GM12878 (cell line): ENCODE results near the gene ATP10D. TPM values are rescaled to one million over a fixed set of nuclear protein-coding genes. Genes with fewer than 3 reads are reported as not detected.

Experiments
- ATAC-seq: fragments of 200-7000 bp; cut with Tn5 transposase; 3 replicates; pipeline ENCODE4 v1.9.1; 2020; ENCODE audit warnings: mild to moderate bottlenecking, moderate library complexity
- BruUV-seq: library from RNA; stranded (reverse); fragments of 400-500 nt; replicated peaks from 2 replicates; lab custom pipeline; 2021; lab: Mats Ljungman, UMichigan
- CTCF ChIA-PET: fragments of 300-600 bp; sonication (Branson Sonifier 250); formaldehyde crosslinking; extraction: SDS; loops from one replicate; lab custom pipeline; 2021; ENCODE audit warnings: inconsistent platforms; lab: Yijun Ruan, JAX
- POLR2A ChIA-PET: fragments of 350-600 bp; formaldehyde crosslinking; extraction: SDS; loops from one replicate; lab custom pipeline; 2021; ENCODE audit warnings: inconsistent platforms; lab: Charles Lee
- RAD21 ChIA-PET: fragments of 300-600 bp; sonication (Branson Sonifier 250); formaldehyde crosslinking; loops from one replicate; lab custom pipeline; 2023; ENCODE audit warnings: antibody characterized with exemption; ENCODE audit not compliant: unreplicated experiment; lab: Charles Lee
- SMC1A ChIA-PET: fragments of 300-600 bp; sonication (Branson Sonifier 250); formaldehyde crosslinking; loops from one replicate; lab custom pipeline; 2023; ENCODE audit not compliant: unreplicated experiment, uncharacterized antibody; lab: Charles Lee
- DNase-seq: peaks from one replicate; pipeline ENCODE4 v3.0.0-alpha.2; 2011; ENCODE audit warnings: low read depth, low spot score
- FAIRE-seq: peaks from 3 replicates; lab custom pipeline; 2011; peaks lifted over from hg19 to GRCh38; lab: Jason Lieb, UNC
- H2AFZ ChIP-seq: 2 replicates; pipeline ENCODE4 v1.6.0; 2011; ENCODE audit warnings: low read depth, low read length, control low read depth; ENCODE audit not compliant: control insufficient read depth
- H3K27ac ChIP-seq: 2 replicates; pipeline ENCODE4 v1.5.1; 2011; ENCODE audit warnings: control low read depth; ENCODE audit not compliant: control insufficient read depth, insufficient read depth
- H3K27me3 ChIP-seq, 2 experiments: replicated peaks in 1 of 2; 2 replicates each; pipeline versions ENCODE4 v1.6.0 to v1.6.1; 2011; ENCODE audit warnings: low read length in 1 of 2; ENCODE audit not compliant: control insufficient read depth in 2 of 2, insufficient read depth in 2 of 2
- H3K36me3 ChIP-seq, 2 experiments: 2 replicates each; pipeline ENCODE4 v1.5.1; 2011; ENCODE audit warnings: low read length in 1 of 2; ENCODE audit not compliant: control insufficient read depth in 2 of 2, insufficient read depth in 2 of 2
- H3K4me1 ChIP-seq: 2 replicates; pipeline ENCODE4 v1.6.1; 2011; ENCODE audit warnings: mild to moderate bottlenecking, low read length, moderate library complexity, mixed read lengths; ENCODE audit not compliant: control insufficient read depth, insufficient read depth
- H3K4me2 ChIP-seq: 2 replicates; pipeline ENCODE4 v1.6.0; 2011; ENCODE audit warnings: control low read depth; ENCODE audit not compliant: control insufficient read depth, insufficient read depth
- H3K4me3 ChIP-seq: fragments of 200-600 bp; sonication (generic); 2 replicates; pipeline ENCODE4 v1.5.1; 2016
- H3K79me2 ChIP-seq: 2 replicates; pipeline ENCODE4 v1.6.0; 2011; ENCODE audit warnings: low read length; ENCODE audit not compliant: control insufficient read depth, insufficient read depth
- H3K9ac ChIP-seq: 2 replicates; pipeline ENCODE4 v1.8.0; 2011; ENCODE audit warnings: low read length, control low read depth, mixed read lengths; ENCODE audit not compliant: control insufficient read depth, insufficient read depth
- H3K9me3 ChIP-seq: replicated peaks from 3 replicates; pipeline ENCODE4 v1.5.1; 2011; ENCODE audit warnings: mild to moderate bottlenecking, low read length; ENCODE audit not compliant: control insufficient read depth, insufficient read depth
- H4K20me1 ChIP-seq: 2 replicates; pipeline ENCODE4 v1.6.0; 2011; ENCODE audit not compliant: control insufficient read depth, insufficient read depth
- ATF7 ChIP-seq: fragments of 450-650 bp; IDR thresholded peaks from 2 replicates; pipeline ENCODE4 v1.6.1; 2016; ENCODE audit warnings: low read depth, mild to moderate bottlenecking
- CEBPB ChIP-seq, 2 experiments: fragments of 150-350 bp in 1 of 2; IDR thresholded peaks; 2 replicates each; pipeline ENCODE4 v1.6.1; 2012 to 2014; ENCODE audit warnings: low read depth in 2 of 2, low read length in 2 of 2, borderline replicate concordance in 1 of 2, inconsistent platforms in 1 of 2
- CHD1 ChIP-seq: IDR thresholded peaks from 2 replicates; pipeline ENCODE4 v1.6.1; 2012; ENCODE audit warnings: low read depth, low read length, improper control_type of control experiment
- FOXM1 ChIP-seq: IDR thresholded peaks from 2 replicates; pipeline ENCODE4 v1.6.1; 2012; ENCODE audit warnings: low read depth, mild to moderate bottlenecking, inconsistent platforms, low read length, moderate library complexity
- PAX5 ChIP-seq: IDR thresholded peaks from 2 replicates; pipeline ENCODE4 v1.6.1; 2011; ENCODE audit warnings: low read depth, low read length, borderline replicate concordance
- RAD51 ChIP-seq: fragments of 450-650 bp; IDR thresholded peaks from 2 replicates; pipeline ENCODE4 v1.6.1; 2016; ENCODE audit warnings: moderate library complexity, mild to moderate bottlenecking, inconsistent platforms
- RB1 ChIP-seq: fragments of 450-650 bp; formaldehyde crosslinking; IDR thresholded peaks from 2 replicates; pipeline ENCODE4 v1.6.1; 2017; ENCODE audit warnings: mild to moderate bottlenecking, borderline replicate concordance
- RUNX3 ChIP-seq: IDR thresholded peaks from 2 replicates; pipeline ENCODE4 v1.6.1; 2012; ENCODE audit warnings: low read length, inconsistent platforms
- SMAD5 ChIP-seq: IDR thresholded peaks from 2 replicates; pipeline ENCODE4 v1.6.1; 2016; ENCODE audit warnings: antibody characterized with exemption, low read depth
- SMARCA5 ChIP-seq: fragments of 450-650 bp; IDR thresholded peaks from 2 replicates; pipeline ENCODE4 v1.6.1; 2017; ENCODE audit warnings: mild to moderate bottlenecking
- SREBF1 ChIP-seq: IDR thresholded peaks from 2 replicates; pipeline ENCODE4 v1.6.1; 2012; ENCODE audit warnings: mild to moderate bottlenecking, low read length
- TAF1 ChIP-seq: IDR thresholded peaks from 2 replicates; pipeline ENCODE4 v1.6.1; 2011; ENCODE audit warnings: mild to moderate bottlenecking, low read depth, low read length, borderline replicate concordance
- ZNF217 ChIP-seq: fragments of 450-650 bp; IDR thresholded peaks from 2 replicates; pipeline ENCODE4 v1.6.1; 2017; ENCODE audit warnings: antibody characterized with exemption, mild to moderate bottlenecking
- ZNF384 ChIP-seq: IDR thresholded peaks from 2 replicates; pipeline ENCODE4 v1.6.1; 2012; ENCODE audit warnings: low read depth, mild to moderate bottlenecking, low read length, improper control_type of control experiment, borderline replicate concordance
- WGBS: methylation state at CpG from one replicate; pipeline ENCODE4 v1.1.6; 2016; ENCODE audit warnings: low lambda C conversion rate; ENCODE audit not compliant: insufficient replicate concordance, insufficient coverage; ENCODE audit errors: missing lambda C conversion rate; 5-methylcytosine and 5-hydroxymethylcytosine counted together
- in situ Hi-C: fragments of 300-500 bp; cut with MboI; formaldehyde crosslinking; loops from 9 replicates; pipeline ENCODE4 v1.14.3; 2018; ENCODE audit warnings: mixed read lengths
- intact Hi-C: fragments of 100-400 bp; cut with micrococcal nuclease; formaldehyde crosslinking; loops from one replicate; pipeline ENCODE4 v1.14.2; 2022; ENCODE audit not compliant: unreplicated experiment
- polyA plus RNA-seq, 11 experiments: library from polyadenylated mRNA; depleted of rRNA in 4 of 11; unstranded in 6 of 11; stranded (reverse) in 5 of 11; fragments of >200 nt; fragmentation: Nextera tagmentation in 4 of 11; fragmentation: Illumina TruSeq in 1 of 11; extraction: Ambion mirVana in 4 of 11; extraction: Trizol in 1 of 11; gene quantifications; 1 replicate in 1 of 11; 2 replicates in 10 of 11; pipeline versions ENCODE4 v1.2.1 to v1.2.3, GENCODE V29; 2011 to 2016; ENCODE audit warnings: inconsistent platforms in 2 of 11, missing spikeins in 2 of 11, low read depth in 1 of 11
- total RNA-seq, 4 experiments: library from RNA; depleted of rRNA in 3 of 4; stranded (reverse); fragments of >200 nt in 3 of 4; fragmentation: Illumina TruSeq in 1 of 4; extraction: Trizol in 1 of 4; gene quantifications; 2 replicates each; pipeline versions ENCODE4 v1.2.1 to v1.2.3, GENCODE V29; 2013 to 2021
- TF ChIP-seq, protein P1 (sequence below): IDR thresholded peaks from 2 replicates; pipeline ENCODE4 v1.6.1; 2012; ENCODE audit warnings: low read depth, low read length, improper control_type of control experiment
- TF ChIP-seq, protein P2 (sequence below): IDR thresholded peaks from 2 replicates; pipeline ENCODE4 v1.6.1; 2011; ENCODE audit warnings: borderline replicate concordance, low read depth, mild to moderate bottlenecking, moderate library complexity, mixed read lengths, low read length; ENCODE audit not compliant: insufficient read depth; ENCODE audit errors: extremely low read length
- TF ChIP-seq, protein P3 (sequence below): fragments of 450-650 bp; IDR thresholded peaks from 2 replicates; pipeline ENCODE4 v1.6.1; 2016; ENCODE audit warnings: mild to moderate bottlenecking, moderate library complexity, borderline replicate concordance
- TF ChIP-seq, protein P4 (sequence below): IDR thresholded peaks from 2 replicates; pipeline ENCODE4 v1.6.1; 2012; ENCODE audit warnings: low read depth, low read length, improper control_type of control experiment

ATP10D gene
- total and polyA plus RNA-seq, 10 of the 15 experiments (the other 5 are each of a cell fraction or from before 2014, with no cell fraction given): 10.2 to 50.3 (median 19.1) TPM

DNA sequence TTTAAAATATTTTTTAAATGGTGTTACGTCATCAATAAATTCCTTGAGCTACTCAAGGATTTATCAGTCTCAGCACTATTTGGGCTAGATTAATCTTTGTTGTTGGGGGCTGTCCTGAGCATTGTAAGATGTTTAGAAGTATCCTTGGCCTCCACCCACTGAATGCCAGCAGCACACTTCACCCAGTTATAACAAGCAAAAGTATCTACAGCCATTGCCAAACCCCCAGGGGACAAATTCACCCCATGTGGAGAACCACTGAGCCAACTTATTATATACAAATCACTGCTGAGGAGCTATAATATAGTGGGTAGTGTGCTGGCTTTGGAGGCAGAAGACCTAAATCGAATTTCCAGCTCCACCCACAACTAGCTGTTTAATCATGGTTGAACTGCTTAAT, 58.3 kb downstream of the ATP10D start:
- Histone ChIP-seq H3K27ac (no peak overlapping the region), H3K4me1 (no peaks in the 10 kb centered on the region), H3K4me3 (no peak overlapping the region), H3K79me2 (no peaks in the 10 kb centered on the region), H3K27me3 (no peaks in the 10 kb centered on the region), H3K4me2 (no peak overlapping the region), H3K9me3 (no peaks in the 10 kb centered on the region), H3K9ac (no peak overlapping the region), H3K36me3 (peaks cover 2 to 7% of the 10 kb centered on the region in 2 experiments), H4K20me1 (no peaks in the 10 kb centered on the region), H2AFZ (no peak overlapping the region)
- POLR2A ChIA-PET: interaction anchor here (0.5 to 2.0 kb wide), 2 partner anchors 12 to 54 kb away, joined by 4 to 5 read pairs; no protein-coding TSS in a partner anchor
- SMC1A ChIA-PET: interaction anchor here (0.6 to 3.0 kb wide), 3 partner anchors 21 to 74 kb away, joined by 3 to 10 read pairs (median 3); no protein-coding TSS in a partner anchor
- 0% methylated on average over 2 of the region's 2 CpGs for WGBS
- RAD21 ChIA-PET: no interaction called here
- ATAC-seq: no peak
- in situ Hi-C loops (no loop called here), intact Hi-C loops (no loop called here)
- CTCF ChIA-PET: interaction anchor here (1.1 kb wide), 2 partner anchors 20 to 60 kb away, joined by 3 to 4 read pairs; no protein-coding TSS in a partner anchor
- TF ChIP-seq FOXM1 (no peak), ZNF384 (no peak), CHD1 (no peak), RUNX3 (no peak), RB1 (no peak), CEBPB (IDR thresholded peaks at IDR 0.05; ENCODE audit: borderline replicate concordance in 1 of 2, low read depth in 2 of 2, low read length in 2 of 2) (no peak), ZNF217 (no peak), SREBF1 (no peak), TAF1 (no peak), SMAD5 (no peak), RAD51 (no peak), SMARCA5 (no peak), ATF7 (no peak), PAX5 (no peak)
- TF ChIP-seq, protein P1, sequence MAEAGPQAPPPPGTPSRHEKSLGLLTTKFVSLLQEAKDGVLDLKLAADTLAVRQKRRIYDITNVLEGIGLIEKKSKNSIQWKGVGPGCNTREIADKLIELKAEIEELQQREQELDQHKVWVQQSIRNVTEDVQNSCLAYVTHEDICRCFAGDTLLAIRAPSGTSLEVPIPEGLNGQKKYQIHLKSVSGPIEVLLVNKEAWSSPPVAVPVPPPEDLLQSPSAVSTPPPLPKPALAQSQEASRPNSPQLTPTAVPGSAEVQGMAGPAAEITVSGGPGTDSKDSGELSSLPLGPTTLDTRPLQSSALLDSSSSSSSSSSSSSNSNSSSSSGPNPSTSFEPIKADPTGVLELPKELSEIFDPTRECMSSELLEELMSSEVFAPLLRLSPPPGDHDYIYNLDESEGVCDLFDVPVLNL: no peak
- TF ChIP-seq, protein P2, sequence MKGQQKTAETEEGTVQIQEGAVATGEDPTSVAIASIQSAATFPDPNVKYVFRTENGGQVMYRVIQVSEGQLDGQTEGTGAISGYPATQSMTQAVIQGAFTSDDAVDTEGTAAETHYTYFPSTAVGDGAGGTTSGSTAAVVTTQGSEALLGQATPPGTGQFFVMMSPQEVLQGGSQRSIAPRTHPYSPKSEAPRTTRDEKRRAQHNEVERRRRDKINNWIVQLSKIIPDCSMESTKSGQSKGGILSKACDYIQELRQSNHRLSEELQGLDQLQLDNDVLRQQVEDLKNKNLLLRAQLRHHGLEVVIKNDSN: no peak
- TF ChIP-seq, protein P3, sequence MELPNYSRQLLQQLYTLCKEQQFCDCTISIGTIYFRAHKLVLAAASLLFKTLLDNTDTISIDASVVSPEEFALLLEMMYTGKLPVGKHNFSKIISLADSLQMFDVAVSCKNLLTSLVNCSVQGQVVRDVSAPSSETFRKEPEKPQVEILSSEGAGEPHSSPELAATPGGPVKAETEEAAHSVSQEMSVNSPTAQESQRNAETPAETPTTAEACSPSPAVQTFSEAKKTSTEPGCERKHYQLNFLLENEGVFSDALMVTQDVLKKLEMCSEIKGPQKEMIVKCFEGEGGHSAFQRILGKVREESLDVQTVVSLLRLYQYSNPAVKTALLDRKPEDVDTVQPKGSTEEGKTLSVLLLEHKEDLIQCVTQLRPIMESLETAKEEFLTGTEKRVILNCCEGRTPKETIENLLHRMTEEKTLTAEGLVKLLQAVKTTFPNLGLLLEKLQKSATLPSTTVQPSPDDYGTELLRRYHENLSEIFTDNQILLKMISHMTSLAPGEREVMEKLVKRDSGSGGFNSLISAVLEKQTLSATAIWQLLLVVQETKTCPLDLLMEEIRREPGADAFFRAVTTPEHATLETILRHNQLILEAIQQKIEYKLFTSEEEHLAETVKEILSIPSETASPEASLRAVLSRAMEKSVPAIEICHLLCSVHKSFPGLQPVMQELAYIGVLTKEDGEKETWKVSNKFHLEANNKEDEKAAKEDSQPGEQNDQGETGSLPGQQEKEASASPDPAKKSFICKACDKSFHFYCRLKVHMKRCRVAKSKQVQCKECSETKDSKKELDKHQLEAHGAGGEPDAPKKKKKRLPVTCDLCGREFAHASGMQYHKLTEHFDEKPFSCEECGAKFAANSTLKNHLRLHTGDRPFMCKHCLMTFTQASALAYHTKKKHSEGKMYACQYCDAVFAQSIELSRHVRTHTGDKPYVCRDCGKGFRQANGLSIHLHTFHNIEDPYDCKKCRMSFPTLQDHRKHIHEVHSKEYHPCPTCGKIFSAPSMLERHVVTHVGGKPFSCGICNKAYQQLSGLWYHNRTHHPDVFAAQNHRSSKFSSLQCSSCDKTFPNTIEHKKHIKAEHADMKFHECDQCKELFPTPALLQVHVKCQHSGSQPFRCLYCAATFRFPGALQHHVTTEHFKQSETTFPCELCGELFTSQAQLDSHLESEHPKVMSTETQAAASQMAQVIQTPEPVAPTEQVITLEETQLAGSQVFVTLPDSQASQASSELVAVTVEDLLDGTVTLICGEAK: no peak
- TF ChIP-seq, protein P4, sequence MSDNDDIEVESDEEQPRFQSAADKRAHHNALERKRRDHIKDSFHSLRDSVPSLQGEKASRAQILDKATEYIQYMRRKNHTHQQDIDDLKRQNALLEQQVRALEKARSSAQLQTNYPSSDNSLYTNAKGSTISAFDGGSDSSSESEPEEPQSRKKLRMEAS: no peak
- no peak for FAIRE-seq
- no peak for DNase-seq
- no TSS peak for BruUV-seq
